B cell (primary cell): ENCODE data around the gene AGRP. TPM values are rescaled to one million over a fixed set of nuclear protein-coding genes. Genes with fewer than 3 reads are reported as not detected.

Experiments
- ATAC-seq: fragments of 200-7000 bp; cut with Tn5 transposase; one replicate; pipeline ENCODE4 v1.10.0; 2021; ENCODE audit warnings: low read depth, mild to moderate bottlenecking, moderate number of reproducible peaks, moderate library complexity
- CTCF ChIA-PET: fragments of 350-600 bp; sonication (Branson Sonifier 250); formaldehyde crosslinking; loops from one replicate; lab custom pipeline; 2021; ENCODE audit warnings: antibody characterized with exemption, inconsistent platforms; lab: Charles Lee
- POLR2A ChIA-PET: fragments of 350-600 bp; sonication (Branson Sonifier 250); formaldehyde crosslinking; loops from one replicate; lab custom pipeline; 2021; ENCODE audit warnings: antibody characterized with exemption; lab: Charles Lee
- DNase-seq: peaks from one replicate; pipeline ENCODE4 v3.0.0; 2013
- H2AFZ ChIP-seq: 2 replicates; pipeline ENCODE4 v1.6.1; 2012; ENCODE audit warnings: mild to moderate bottlenecking, low read depth, low read length; ENCODE audit not compliant: insufficient read depth, poor library complexity, severe bottlenecking
- H3K27ac ChIP-seq, 2 donors: 1 replicate in 1 of 2; 2 replicates in 1 of 2; pipeline ENCODE4 v1.5.1; 2012 to 2013; ENCODE audit warnings: low read length in 2 of 2, mild to moderate bottlenecking in 2 of 2, moderate library complexity in 1 of 2
- H3K27me3 ChIP-seq, 4 experiments: fragments of 200-600 bp in 1 of 4; sonication (generic) in 1 of 4; replicated peaks in 1 of 4; 1 replicate in 2 of 4; 2 replicates in 2 of 4; pipeline versions ENCODE4 v1.6.1 to v1.7.0; 2013 to 2016; ENCODE audit warnings: low read length in 3 of 4, mild to moderate bottlenecking in 2 of 4, mixed read lengths in 1 of 4, moderate library complexity in 1 of 4; ENCODE audit not compliant: insufficient read depth in 4 of 4, control insufficient read depth in 3 of 4; ENCODE audit errors: control extremely low read depth in 1 of 4
- H3K36me3 ChIP-seq, 2 experiments: replicated peaks in 1 of 2; 1 replicate in 1 of 2; 2 replicates in 1 of 2; pipeline versions ENCODE4 v1.6.1 to v1.7.1; 2013; ENCODE audit warnings: low read length in 1 of 2; ENCODE audit not compliant: insufficient read depth in 2 of 2, control insufficient read depth in 1 of 2; ENCODE audit errors: control extremely low read depth in 1 of 2, extremely low read depth in 1 of 2
- H3K4me1 ChIP-seq, 2 donors: fragments of 200-600 bp in 1 of 2; sonication (generic) in 1 of 2; 1 replicate in 1 of 2; 2 replicates in 1 of 2; pipeline versions ENCODE4 v1.5.1 to v1.6.1; 2013 to 2017; ENCODE audit warnings: low read length in 2 of 2; ENCODE audit not compliant: control insufficient read depth in 2 of 2, insufficient read depth in 2 of 2
- H3K4me2 ChIP-seq: replicated peaks from 2 replicates; pipeline ENCODE3; 2012; ENCODE audit warnings: mild to moderate bottlenecking, low read depth, low read length; ENCODE audit not compliant: poor library complexity, severe bottlenecking
- H3K4me3 ChIP-seq, 5 experiments: fragments of 200-600 bp in 1 of 5; sonication (generic) in 1 of 5; 1 replicate in 3 of 5; 2 replicates in 2 of 5; pipeline versions ENCODE4 v1.5.1 to v1.7.0; 2011 to 2016; ENCODE audit warnings: low read length in 4 of 5, mild to moderate bottlenecking in 4 of 5, low read depth in 2 of 5, control low read depth in 1 of 5, moderate library complexity in 1 of 5; ENCODE audit not compliant: insufficient read depth in 1 of 5; ENCODE audit errors: control extremely low read depth in 1 of 5, extremely low read depth in 1 of 5
- H3K79me2 ChIP-seq: fragments of 200-600 bp; sonication (generic); one replicate; pipeline ENCODE4 v1.6.0; 2016; ENCODE audit warnings: low read length; ENCODE audit not compliant: control insufficient read depth, insufficient read depth
- H3K9ac ChIP-seq: fragments of 200-600 bp; sonication (generic); 2 replicates; pipeline ENCODE4 v1.6.1; 2017; ENCODE audit warnings: mild to moderate bottlenecking, low read length, moderate library complexity
- H3K9me3 ChIP-seq, 3 donors: one replicate each; pipeline versions ENCODE4 v1.6.1 to v1.7.1; 2013; ENCODE audit warnings: low read length in 2 of 3; ENCODE audit not compliant: control insufficient read depth in 2 of 3, insufficient read depth in 1 of 3; ENCODE audit errors: control extremely low read depth in 1 of 3
- H4K20me1 ChIP-seq: 2 replicates; pipeline ENCODE4 v1.6.0; 2012; ENCODE audit warnings: mild to moderate bottlenecking, low read length; ENCODE audit not compliant: insufficient read depth, control insufficient read depth, poor library complexity, severe bottlenecking
- H3K27ac Mint-ChIP-seq: one replicate; pipeline ENCODE4 v1.8.0; 2021; ENCODE audit warnings: mixed read lengths
- H3K27me3 Mint-ChIP-seq: one replicate; pipeline ENCODE4 v1.8.0; 2021; ENCODE audit warnings: mixed read lengths
- H3K4me1 Mint-ChIP-seq: one replicate; pipeline ENCODE4 v1.8.0; 2021; ENCODE audit warnings: mixed read lengths
- H3K4me3 Mint-ChIP-seq: one replicate; pipeline ENCODE4 v1.8.0; 2021; ENCODE audit warnings: mixed read lengths
- H3K9me3 Mint-ChIP-seq: one replicate; pipeline ENCODE4 v1.8.0; 2022; ENCODE audit warnings: mixed read lengths; ENCODE audit not compliant: insufficient read depth
- CTCF ChIP-seq: fragments of 200-600 bp; IDR thresholded peaks from one replicate; pipeline ENCODE4 v1.8.0; 2022; ENCODE audit warnings: antibody characterized with exemption, mild to moderate bottlenecking
- EZH2 ChIP-seq: IDR thresholded peaks from 2 replicates; pipeline ENCODE4 v1.6.1; 2012; ENCODE audit warnings: borderline replicate concordance, low read depth, mild to moderate bottlenecking, moderate library complexity, low read length; ENCODE audit not compliant: insufficient read depth, poor library complexity, severe bottlenecking
- WGBS: methylation state at CpG from one replicate; pipeline ENCODE4 v1.1.5; 2013; ENCODE audit warnings: missing lambda C conversion rate; ENCODE audit not compliant: insufficient coverage; 5-methylcytosine and 5-hydroxymethylcytosine counted together
- intact Hi-C: fragments of 100-400 bp; cut with micrococcal nuclease; formaldehyde crosslinking; loops from one replicate; pipeline ENCODE4 v1.10.0; 2022
- polyA plus RNA-seq: library from polyadenylated mRNA; depleted of rRNA; stranded (reverse); fragments of >200 nt; gene quantifications from 2 replicates; pipeline ENCODE4 v1.2.3, GENCODE V29; 2012
- total RNA-seq, 2 donors: library from RNA; stranded (reverse); fragments of 120-200 nt in 1 of 2; gene quantifications; 1 replicate in 1 of 2; 2 replicates in 1 of 2; pipeline versions ENCODE4 v1.2.3 to v1.2.4, GENCODE V29; 2013 to 2022

The AGRP gene
- total and polyA plus RNA-seq, 2 donors (not counting 1 experiment from before 2014, with no cell fraction given): not detected

- H3K4me3 Mint-ChIP-seq: no peak overlapping the region
- CTCF ChIA-PET: interaction anchor here (23.6 kb wide), 1 partner anchor 31 kb away, joined by 817 read pairs; no protein-coding TSS in a partner anchor
These were observed 3.5 kb upstream of the AGRP start for GRCh38 chr16:67486805-67487204.

More at GRCh38 chr16:67486805-67487204, 3.5 kb upstream of the AGRP start:
- Mint-ChIP-seq H3K4me1 (peaks cover 77% of the 10 kb centered on the region), H3K27ac (peak overlapping the region; percentile 68), H3K27me3 (no peaks in the 10 kb centered on the region), H3K9me3 (no peaks in the 10 kb centered on the region)
- DNase-seq: no peak
- H3K4me2 ChIP-seq: no peak overlapping the region
- H3K79me2 ChIP-seq: peaks cover 48% of the 10 kb centered on the region
- POLR2A ChIA-PET: interaction anchor here (0.5 kb wide), 1 partner anchor 184 kb away, joined by 4 read pairs; no protein-coding TSS in a partner anchor
- H3K27ac ChIP-seq: peak overlapping the region in 1 of 2 donors; percentile 2
- H3K9me3 ChIP-seq: peaks cover 0 to 2% (median 0%) of the 10 kb centered on the region in 3 donors
- H4K20me1 ChIP-seq: no peaks in the 10 kb centered on the region
- 39% methylated on average over 2 of the region's 3 CpGs for WGBS
- no peak overlapping the region for H2AFZ ChIP-seq
- no peak overlapping the region for H3K4me3 ChIP-seq
- no peaks in the 10 kb centered on the region for H3K27me3 ChIP-seq
- no peak overlapping the region for H3K9ac ChIP-seq
- TF ChIP-seq EZH2 (no peak), CTCF (no peak)
- no peak for ATAC-seq
- peaks cover 0 to 22% of the 10 kb centered on the region in 2 experiments for H3K36me3 ChIP-seq
- intact Hi-C loops: loop anchor here (10.0 kb wide), 1 partner anchor 318 kb away; the partner anchor contains the start of genes RANBP10 and TSNAXIP1
- H3K4me1 ChIP-seq: peaks cover 76 to 84% of the 10 kb centered on the region in 2 donors
